ENCODE data around the gene CEP57L1.

- TF ChIP-seq, protein P1, sequence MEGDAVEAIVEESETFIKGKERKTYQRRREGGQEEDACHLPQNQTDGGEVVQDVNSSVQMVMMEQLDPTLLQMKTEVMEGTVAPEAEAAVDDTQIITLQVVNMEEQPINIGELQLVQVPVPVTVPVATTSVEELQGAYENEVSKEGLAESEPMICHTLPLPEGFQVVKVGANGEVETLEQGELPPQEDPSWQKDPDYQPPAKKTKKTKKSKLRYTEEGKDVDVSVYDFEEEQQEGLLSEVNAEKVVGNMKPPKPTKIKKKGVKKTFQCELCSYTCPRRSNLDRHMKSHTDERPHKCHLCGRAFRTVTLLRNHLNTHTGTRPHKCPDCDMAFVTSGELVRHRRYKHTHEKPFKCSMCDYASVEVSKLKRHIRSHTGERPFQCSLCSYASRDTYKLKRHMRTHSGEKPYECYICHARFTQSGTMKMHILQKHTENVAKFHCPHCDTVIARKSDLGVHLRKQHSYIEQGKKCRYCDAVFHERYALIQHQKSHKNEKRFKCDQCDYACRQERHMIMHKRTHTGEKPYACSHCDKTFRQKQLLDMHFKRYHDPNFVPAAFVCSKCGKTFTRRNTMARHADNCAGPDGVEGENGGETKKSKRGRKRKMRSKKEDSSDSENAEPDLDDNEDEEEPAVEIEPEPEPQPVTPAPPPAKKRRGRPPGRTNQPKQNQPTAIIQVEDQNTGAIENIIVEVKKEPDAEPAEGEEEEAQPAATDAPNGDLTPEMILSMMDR (IDR thresholded peaks at IDR 0.05): no peak
- no peak for TF ChIP-seq POLR2A (IDR thresholded peaks at IDR 0.05)
- TF ChIP-seq EP300 (IDR thresholded peaks at IDR 0.05): no peak
Observed at GRCh38 chr6:109069746-109070145, 25.6 kb upstream of the CEP57L1 start.
